HG03460 (cell line): ENCODE measurements around the gene LRSAM1.

ENCODE experiments used
- ATAC-seq: cut with Tn5 transposase; IDR thresholded peaks from one replicate; pipeline ENCODE4 v1.9.1; 2021; ENCODE audit not compliant: unreplicated experiment

The LRSAM1 gene

DNA sequence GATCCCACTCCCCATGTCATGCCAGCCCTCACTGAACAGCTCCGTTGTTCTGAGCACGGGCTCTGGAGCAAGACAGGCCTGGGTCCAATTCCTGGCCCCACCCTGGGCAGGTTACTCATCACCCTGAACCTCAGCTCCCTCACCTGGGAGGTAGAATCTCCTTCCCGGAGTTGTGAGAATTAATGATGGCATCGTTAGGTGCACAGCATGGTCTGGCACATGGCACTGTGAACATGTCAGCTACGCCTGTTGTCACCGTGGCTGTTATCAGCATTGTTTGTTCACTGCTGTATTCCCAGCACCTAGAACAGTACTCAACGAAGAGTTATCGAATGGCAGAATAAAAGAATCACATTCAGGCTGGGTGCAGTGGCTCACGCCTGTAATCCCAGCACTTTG lies 43.0 kb downstream of the LRSAM1 start:
- no peak for ATAC-seq

DNA sequence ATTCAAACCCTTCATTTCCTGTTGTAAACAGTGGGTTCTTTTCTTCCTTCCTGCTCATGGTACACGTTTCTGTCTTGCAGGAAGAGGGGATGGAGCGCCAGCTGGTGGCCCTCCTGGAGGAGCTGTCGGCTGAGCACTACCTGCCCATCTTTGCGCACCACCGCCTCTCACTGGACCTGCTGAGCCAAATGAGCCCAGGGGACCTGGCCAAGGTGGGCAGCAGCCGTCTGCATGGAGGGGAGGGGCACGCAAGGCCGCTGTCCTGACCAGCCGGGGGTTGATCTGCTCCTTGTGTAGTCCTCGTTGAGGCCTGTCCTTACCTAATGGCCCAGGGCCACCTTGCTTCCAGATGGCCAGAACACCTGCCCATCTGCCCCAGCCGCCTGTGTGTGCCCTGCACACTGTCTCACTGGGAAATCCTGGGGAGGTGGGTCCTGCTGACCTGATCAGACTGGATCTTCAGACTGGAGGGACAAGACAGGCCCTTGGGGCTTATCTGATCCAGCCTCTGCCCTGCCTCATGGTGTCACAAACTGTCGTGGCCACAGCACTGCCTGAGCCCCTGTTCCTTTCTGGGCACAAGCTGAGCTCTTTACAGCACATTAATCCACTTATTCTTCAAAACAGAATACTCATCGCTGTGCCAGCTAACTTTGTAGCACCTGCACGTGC lies 44.7 kb downstream of the LRSAM1 start:
- no peak for ATAC-seq

DNA sequence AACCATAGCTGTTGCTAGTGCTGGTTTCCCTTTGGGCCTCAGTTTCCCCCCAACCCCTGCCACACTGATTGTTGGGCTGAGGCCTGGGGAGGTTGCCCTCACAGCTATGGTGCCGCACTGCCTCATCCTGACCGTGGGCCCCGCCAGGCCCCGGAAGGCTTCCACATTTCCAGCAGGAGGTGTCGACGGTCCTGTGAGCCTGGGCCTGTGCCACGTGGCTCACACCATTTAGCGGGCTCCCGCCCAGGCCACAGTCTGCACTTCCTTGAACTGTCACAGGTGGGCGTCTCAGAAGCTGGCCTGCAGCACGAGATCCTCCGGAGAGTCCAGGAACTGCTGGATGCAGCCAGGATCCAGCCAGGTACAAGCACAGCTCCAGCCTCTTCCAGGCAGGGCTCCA lies 45.7 kb downstream of the LRSAM1 start:
- ATAC-seq = no peak

DNA sequence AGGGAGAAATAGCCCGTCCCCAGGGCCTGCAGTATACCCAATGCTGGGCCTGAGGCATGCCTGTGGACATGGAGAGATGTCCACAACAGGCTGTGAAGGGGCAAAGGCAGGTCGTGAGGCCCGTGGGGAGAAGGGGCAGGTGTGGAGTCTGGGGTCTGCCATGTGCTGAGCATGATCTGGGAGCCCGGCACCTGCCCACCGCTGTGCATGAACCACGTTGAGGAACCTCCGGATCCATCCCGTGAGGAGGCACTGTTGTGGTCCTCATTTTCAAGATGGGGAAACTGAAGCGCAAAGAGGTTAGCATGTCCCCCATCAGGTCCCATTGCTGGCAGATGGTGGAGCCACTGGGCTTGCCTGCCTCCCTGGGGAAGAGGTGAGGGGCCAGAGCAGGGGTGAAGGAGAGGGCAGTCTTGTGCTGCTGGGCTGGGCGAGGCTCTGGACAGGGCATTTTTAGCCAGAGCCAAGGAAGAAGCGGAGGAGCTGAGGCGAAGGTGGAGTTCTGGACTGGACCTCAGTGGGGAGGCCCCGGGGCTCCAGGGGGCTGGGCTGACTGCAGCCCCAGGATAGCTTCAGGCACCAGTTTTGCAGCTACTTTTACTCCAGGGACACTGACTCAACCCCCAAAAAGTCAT lies 46.5 kb downstream of the LRSAM1 start:
- ATAC-seq = no peak

DNA sequence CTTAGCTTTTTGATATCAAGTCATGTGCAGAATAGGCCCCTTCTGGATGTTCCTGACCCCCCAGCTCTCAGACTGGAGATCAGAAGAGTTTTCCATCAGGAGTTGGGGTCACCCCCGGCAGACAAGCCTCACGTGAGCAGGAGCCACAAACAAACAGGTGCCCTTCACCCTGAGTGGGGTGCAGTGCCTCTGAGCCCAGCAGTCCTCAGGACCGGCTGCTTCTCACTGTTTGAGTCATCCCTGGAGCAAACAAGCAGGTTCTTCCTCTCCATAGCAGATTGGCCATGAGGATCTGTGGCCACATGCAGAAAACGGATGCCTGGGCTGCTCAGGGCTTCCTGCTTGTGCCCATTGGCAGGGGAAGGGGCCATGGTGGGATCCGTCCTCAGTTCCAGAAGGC lies 47.0 kb downstream of the LRSAM1 start:
- no peak for ATAC-seq

DNA sequence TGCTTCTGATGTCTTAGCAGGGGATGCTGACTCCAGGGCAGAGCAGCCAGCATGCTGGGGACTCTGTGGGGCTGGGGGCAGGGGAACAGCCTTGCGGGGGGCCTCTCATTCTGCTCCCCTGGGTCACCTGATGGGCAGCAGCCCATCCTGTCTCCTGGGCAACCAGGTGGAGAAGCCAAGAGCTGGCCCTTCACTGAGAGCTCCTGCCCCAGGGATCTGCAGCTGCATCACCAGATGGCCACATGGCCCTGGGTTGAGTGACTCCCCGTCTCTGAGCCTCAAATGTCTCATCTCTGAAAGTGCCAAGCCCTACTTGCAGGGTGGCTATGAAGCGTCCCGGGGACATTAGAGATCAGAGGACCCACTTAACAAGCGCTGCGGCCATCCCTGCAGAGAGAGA lies 49.1 kb downstream of the LRSAM1 start:
- no peak for ATAC-seq

DNA sequence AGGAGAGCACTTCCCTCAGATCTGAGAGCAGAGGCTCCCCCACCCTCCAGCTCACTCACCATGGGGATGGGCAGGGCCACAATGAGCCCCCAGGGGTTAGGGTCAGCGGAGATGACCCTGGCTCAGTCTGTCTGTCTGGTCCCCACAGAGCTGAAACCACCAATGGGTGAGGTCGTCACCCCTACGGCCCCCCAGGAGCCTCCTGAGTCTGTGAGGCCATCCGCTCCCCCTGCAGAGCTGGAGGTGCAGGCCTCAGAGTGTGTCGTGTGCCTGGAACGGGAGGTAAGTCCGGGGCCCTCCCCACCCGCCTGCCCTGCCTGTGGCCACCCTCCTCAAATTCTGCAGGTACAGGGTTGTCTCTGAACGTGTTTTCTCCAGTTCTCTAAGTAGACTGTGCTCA lies 49.6 kb downstream of the LRSAM1 start:
- no peak for ATAC-seq

DNA sequence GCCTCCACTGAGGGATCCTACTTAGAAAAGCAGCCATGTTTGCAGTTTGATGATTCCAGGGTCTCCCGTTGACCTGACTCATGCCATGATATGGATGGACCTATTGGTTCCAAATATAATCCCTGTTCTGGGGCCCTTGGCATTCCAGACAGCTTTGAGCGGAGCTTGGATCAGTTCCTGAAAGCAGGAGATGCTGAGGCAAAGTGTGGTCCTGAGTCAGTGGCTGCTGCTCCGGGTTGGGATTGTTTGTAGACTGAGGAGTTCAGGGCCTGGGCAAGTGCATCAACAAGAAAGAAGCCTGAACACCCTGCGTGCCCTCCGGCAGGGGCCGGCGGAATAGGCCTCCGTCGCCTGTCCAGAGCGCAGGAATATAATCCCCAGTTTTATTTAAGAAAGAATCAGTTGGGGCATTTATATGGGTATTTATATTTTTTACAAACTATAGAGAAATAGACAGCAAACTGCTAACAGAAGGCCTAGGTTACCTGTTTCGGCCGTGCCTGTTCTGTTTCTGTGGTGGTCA lies 50.6 kb downstream of the LRSAM1 start:
- ATAC-seq = no peak

DNA sequence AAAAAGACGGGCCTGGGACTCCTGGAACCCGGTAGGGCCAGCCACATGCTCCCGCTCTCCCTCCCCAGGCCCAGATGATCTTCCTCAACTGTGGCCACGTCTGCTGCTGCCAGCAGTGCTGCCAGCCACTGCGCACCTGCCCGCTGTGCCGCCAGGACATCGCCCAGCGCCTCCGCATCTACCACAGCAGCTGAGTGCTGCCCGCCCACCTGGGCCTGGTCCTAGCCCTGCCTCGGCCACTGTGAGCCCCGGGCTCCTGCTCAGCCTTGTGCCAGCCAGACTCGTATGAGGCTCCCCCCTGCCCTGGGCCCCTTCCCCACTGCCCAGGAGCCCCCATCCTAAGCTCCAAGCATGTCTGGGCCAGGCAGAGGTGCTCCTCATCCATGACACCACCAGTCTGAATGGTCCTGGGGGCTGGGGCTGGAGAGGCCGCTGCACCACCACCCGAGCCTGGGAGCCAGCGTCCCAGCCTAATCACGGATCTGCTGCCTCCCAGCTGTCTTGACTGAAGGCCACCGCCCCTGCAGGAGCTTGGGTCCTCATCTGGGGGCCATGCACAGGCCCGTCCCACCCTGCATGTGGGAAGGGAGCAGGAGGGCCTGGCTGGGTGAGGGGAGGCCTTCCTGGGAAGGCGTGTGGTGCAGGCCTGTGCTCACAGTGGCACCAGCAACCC lies 51.5 kb downstream of the LRSAM1 start:
- ATAC-seq = no peak

DNA sequence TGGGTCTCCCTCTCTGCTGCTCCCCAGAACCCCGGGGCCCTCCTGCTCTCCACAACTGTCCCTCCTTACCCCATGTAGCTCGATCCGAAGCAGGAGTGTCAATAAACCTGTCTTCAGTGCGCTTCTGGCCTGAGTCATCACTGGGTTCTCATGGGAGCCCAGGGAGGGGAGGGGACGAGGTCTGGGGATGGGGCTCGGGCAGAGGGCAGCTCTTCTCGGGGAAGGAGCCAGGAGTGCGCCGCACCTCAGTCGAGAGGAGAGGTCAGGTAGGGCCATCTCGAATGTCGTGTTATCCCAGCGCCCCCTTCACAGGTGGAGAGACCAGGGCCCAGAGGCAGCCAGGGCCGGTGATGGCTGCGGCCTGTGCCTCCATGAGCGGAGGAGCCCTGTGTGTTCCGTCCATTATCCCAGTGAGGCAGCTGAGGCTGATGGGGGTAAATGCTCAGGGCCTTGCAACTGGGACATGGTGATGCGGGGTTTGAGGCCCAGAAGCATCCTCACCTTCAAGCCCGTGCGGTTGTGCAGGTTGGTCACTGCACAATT lies 52.1 kb downstream of the LRSAM1 start:
- ATAC-seq = no peak

DNA sequence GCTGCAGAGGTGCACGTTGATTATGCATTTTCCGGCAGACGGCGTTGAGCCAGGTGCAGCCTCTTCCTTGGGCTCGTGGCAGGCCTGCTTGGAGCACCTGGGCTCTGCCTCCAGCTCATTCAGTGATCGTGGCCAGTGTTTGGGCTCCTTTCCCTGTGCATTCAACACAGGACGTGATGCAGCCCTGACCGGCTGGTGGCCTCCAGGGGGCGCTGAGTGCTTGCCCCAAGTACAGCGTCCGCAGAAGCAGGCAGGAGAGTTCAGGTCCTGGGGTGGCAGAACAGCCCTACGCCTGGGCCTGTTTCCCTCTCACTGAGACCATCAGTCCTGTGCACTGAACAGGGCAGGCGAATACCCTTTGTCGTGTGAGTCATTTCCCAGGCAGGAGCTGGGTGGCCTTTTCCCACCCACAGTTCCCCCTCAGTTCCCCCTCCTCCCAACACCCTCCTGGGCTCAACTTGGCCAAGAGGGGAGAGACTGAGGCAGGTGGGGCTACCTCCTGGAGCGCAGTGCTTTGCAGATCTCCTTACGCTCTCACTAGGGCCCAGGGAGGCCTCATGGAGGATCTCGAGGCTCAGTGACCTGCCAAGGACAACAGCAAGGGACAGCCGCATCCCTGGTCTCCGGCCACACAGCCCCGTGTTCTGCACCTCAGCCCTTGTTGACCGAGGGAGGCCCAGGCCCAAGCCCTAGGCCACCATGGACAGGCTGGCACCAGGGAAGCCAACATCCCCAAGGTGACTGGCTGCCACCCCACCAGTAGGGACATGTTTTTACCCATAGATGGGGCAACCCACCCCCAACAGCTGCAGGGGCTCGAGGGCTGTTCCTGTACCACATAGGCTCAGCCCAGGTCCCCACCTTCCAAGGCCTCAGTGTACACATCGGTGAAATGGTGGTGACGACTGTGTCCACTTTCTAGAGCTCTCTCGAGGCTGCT lies 52.9 kb downstream of the LRSAM1 start:
- ATAC-seq = no peak

DNA sequence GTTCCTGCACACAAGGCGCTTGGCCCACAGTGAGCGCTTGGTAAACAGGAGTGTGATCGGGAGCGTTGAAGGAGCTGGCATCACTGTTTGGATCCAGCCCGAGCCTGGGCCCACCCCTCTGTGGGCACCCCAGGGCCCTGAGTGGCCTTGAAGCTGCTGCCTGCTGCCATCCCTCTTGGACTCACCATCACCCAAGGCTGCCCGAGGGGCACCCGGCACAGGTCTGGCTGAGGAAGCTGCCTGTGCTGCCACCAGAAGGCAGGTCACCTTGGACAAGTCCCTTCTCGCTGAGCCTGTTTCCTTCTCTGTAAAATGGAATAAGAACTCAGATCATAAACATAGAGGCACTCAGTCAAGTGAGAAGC lies 53.6 kb downstream of the LRSAM1 start:
- no peak for ATAC-seq

DNA sequence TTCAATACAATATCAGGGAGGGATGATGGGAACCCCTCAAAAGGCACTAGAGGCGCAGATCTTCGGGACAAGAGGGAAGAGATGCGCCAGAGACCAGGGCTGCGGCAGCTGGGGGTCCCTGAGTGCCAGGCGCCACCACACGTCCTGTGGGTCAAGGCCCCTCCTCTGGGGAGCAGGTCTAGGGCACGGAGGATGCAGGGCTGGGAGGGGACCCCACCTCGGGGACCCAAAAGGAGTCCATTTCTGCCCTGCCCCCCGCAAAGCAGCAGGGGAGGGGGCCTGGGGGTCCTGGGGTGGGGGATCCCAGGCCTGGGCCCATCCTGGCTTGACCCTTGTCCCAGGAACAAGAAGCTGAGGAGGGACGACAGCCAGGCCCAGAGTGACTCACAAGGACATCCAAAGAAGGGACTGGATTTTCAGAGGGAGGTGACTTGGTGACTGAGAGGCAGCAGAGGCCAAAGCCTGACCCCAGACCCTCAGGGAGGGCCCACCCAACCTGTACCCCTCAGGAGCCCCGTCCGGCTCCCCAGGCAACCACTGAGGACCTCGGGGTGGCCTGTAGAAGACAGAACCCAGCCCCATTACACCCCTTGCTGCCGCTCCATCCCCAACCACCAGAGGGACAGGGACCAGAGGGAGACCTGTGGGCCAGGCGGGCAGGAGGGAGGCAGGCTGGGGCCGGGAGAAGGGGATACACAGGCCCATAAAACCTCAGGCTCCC lies 54.2 kb downstream of the LRSAM1 start:
- no peak for ATAC-seq

DNA sequence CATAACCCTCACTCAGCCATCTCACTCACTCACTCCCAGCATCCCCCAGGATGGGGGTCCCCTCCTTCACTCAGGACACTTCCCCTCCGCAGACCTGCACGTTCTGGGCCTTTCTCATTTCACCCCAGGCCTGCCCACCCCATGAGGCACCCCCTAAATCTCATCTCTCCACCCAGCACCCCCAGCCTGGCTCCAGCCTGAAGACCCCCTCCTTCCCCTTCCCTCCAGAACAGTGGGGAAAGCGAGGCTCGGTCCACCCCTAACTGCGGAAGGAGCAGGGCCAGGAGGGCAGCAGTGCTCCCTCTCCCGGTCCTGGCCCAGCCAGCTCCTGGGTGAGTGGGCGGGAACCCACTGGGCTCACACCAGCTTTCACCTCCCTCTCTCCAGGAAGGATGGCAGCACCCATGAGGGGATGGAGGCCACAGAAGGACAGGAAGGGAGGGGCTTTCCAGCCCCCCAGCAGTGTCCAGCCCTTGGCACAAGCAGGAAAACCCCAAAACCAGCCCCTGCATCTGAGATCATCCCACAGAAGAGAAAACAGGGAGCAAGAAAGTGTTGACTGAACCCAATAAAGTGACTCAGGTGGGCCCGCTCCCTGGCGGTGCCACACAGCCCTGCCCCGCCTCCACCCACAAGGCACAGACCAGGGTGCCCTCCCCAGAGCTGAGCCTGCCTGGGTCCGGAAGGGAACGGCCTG lies 55.0 kb downstream of the LRSAM1 start:
- ATAC-seq = no peak

DNA sequence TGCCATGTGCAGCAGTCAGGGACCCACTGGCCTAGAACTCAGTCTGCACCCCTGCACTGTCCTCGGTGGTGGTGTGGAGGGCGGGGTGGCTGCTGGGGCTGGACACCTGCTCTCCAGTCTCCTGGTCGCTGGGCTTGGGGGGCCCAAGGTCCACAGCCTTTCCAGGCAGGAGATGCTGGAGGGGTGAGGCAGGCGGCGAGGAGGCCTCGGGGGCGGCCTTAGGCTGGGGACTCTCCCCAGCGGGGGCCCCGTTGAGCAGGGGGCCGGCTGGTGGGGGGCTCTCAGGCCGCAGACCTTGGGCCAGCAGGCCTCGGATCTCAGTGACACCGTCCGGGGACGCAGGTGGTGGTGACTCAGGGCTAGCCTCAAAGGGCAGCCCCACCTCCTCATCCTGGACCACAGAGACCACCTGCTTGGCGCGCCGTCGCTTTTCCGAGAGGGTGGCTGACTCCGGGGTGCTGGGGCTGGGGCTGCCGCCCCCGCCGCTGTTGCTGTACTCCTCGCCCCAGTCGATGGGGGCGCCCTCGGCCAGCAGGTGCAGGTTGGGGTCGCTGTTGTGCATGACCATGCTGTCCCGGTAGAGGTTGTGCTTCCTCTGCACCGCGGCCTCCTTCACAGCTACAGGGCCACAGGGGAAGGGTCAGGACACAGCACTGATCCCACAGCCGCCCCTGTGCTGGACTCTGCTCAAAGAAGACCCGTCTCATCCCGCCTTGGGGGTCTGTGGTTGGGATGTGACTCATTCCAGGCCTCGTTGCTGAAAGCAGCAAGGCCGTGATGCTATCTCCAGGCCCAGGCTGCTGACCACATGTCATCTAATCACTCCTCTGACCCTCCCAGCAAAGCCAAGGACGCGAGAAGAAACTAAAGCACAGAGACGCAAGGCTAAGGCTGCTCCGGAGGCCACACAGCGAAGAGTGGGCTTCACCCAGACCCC lies 55.8 kb downstream of the LRSAM1 start:
- ATAC-seq = no peak

DNA sequence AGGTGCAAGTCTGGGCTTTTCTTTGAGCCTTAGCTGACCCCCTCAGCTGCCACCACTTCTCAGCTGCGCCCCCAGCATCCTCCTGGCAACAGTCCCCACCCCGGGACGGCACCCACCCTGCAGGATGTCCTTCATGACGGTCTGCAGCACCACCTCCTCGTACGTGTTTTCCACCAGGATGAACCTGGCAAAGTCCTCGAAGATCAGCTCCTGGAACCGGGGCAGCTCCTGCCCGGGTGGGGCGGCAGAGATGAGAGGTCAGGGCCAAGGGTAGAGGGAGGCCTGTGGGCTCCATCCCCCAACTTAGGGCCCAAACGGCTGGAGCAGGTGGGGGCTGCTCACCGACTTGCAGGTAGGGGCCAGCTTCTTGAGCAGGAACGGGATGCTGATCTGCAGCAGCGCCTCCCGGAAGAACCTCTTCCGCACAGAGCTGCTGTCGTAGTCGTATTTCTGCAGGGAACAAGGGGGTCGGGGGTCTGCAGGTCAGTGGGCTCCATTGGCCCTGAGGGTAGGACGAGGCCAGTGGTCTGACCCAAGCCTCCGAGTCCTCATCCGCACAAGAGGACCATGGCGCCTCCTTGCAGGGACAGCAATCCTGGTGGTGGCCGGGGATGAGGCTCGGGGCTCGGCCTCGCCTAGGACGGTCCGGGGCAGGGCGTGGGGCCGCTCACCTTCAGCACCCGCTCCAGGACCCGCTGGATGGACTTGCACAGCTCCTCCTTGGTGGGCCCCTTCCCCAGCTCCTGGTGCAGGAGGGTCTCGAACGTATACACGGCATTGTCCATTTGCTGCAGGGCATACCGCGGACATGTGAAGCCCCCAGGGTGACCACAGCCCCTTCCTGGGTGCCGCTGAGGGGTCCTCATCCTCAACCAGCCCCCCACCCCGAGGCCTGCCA lies 56.7 kb downstream of the LRSAM1 start:
- ATAC-seq = no peak

DNA sequence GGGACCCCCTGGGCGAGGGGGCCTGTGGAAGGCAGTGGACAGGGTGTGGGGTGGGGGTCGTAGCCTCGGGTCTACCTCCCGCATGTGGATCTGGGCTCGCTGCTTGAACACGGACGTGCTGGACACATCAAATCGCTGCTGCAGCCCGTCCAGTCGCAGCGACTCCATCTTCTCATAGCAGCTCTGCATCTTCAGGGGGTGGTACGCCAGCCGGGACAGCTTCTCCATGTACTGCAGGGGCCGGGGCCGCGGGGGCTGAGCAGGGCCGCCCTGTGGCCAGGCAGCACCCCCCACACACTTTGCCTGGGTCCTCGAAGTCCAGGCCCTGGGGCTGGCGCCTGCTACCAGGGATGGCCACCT lies 57.6 kb downstream of the LRSAM1 start:
- no peak for ATAC-seq
